Peyer's patch (tissue), 4 donors: ENCODE data around the gene BMPR1B.

ENCODE experiments used
- CTCF ChIP-seq, 6 experiments: fragments of 450-650 bp in 4 of 6; fragments of 200-600 bp in 2 of 6; sonication (generic) in 1 of 6; IDR thresholded peaks; one replicate each; pipeline ENCODE4 v1.5.1; 2017 to 2019; ENCODE audit warnings: antibody characterized with exemption in 6 of 6, mild to moderate bottlenecking in 3 of 6, moderate library complexity in 1 of 6
- POLR2A ChIP-seq, 2 donors: fragments of 450-650 bp; IDR thresholded peaks; one replicate each; pipeline ENCODE4 v1.5.1; 2017; ENCODE audit warnings: antibody characterized with exemption in 2 of 2, mild to moderate bottlenecking in 2 of 2, moderate library complexity in 2 of 2

DNA sequence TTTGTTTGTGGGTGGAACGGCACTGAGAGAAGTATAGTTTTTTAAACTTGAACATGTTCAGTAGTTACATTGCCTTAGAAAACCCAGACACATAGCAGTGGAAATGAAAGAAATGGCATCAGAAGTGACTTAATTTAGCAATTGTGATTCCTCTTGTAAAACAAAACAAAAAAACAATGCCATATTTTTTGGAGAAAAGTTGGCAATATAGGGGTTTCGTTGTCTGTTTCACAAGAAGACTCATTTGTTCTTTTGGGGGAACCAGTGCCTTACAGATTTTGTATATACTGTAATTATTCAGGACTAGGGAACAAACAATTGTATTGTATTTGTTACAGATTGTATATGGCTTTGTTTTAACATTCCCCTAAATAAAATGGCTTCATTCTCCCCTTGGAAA is 400.3 kb downstream of the BMPR1B start:
- TF ChIP-seq CTCF (IDR thresholded peaks at IDR 0.05) (no peak), POLR2A (IDR thresholded peaks at IDR 0.05) (no peak)
